IMR-90 (cell line): ENCODE measurements around the gene CREB3L1. TPM values are rescaled to one million over a fixed set of nuclear protein-coding genes. Genes with fewer than 3 reads are reported as not detected.

Experiments used
- ATAC-seq: fragments of 200-7000 bp; cut with Tn5 transposase; 2 replicates; pipeline ENCODE4 v1.9.1; 2020; ENCODE audit warnings: low read depth, mild to moderate bottlenecking, moderate library complexity
- BruUV-seq: library from RNA; stranded (reverse); fragments of 400-500 nt; replicated peaks from 2 replicates; lab custom pipeline; 2021; lab: Mats Ljungman, UMichigan
- CTCF ChIA-PET: fragments of 300-600 bp; formaldehyde crosslinking; extraction: SDS; loops from one replicate; lab custom pipeline; 2021; ENCODE audit warnings: antibody characterized with exemption; lab: Yijun Ruan, JAX
- POLR2A ChIA-PET: fragments of 300-600 bp; sonication (Branson Sonifier 250); formaldehyde crosslinking; loops from one replicate; lab custom pipeline; 2022; ENCODE audit warnings: antibody characterized with exemption; ENCODE audit not compliant: unreplicated experiment; lab: Charles Lee
- DNase-seq: peaks from one replicate; pipeline ENCODE4 v3.0.0; 2013
- H2AFZ ChIP-seq: replicated peaks from 2 replicates; pipeline ENCODE3; 2013; ENCODE audit warnings: low read length, mild to moderate bottlenecking; ENCODE audit not compliant: poor library complexity
- H2AK5ac ChIP-seq: 2 replicates; pipeline ENCODE4 v1.6.1; 2013; ENCODE audit warnings: low read depth, low read length, inconsistent platforms
- H2AK9ac ChIP-seq: replicated peaks from 2 replicates; pipeline ENCODE3; 2013; ENCODE audit warnings: mild to moderate bottlenecking, low read depth, low read length, moderate library complexity; ENCODE audit not compliant: poor library complexity
- H2BK120ac ChIP-seq: 2 replicates; pipeline ENCODE4 v1.6.1; 2013; ENCODE audit warnings: low read depth, low read length, inconsistent platforms
- H2BK15ac ChIP-seq: 3 replicates; pipeline ENCODE4 v1.6.1; 2013; ENCODE audit warnings: low read depth, low read length, inconsistent platforms
- H2BK20ac ChIP-seq: 2 replicates; pipeline ENCODE4 v1.6.1; 2013; ENCODE audit warnings: low read depth, mild to moderate bottlenecking, inconsistent platforms, low read length, moderate library complexity
- H2BK5ac ChIP-seq: 2 replicates; pipeline ENCODE4 v1.6.1; 2013; ENCODE audit warnings: mild to moderate bottlenecking, low read depth, low read length, inconsistent platforms; ENCODE audit not compliant: poor library complexity, severe bottlenecking
- H3K14ac ChIP-seq: replicated peaks from 2 replicates; pipeline ENCODE4 v1.6.1; 2013; ENCODE audit warnings: low read depth, low read length, inconsistent platforms
- H3K18ac ChIP-seq: 2 replicates; pipeline ENCODE4 v1.6.1; 2013; ENCODE audit warnings: low read depth, low read length, control low read depth
- H3K23ac ChIP-seq: 2 replicates; pipeline ENCODE4 v1.6.1; 2013; ENCODE audit warnings: low read depth, low read length, inconsistent platforms
- H3K27ac ChIP-seq: 2 replicates; pipeline ENCODE4 v1.5.1; 2013; ENCODE audit warnings: mild to moderate bottlenecking, control low read depth, low read length; ENCODE audit not compliant: insufficient read depth
- H3K27me3 ChIP-seq: 2 replicates; pipeline ENCODE4 v1.6.1; 2013; ENCODE audit warnings: low read length; ENCODE audit not compliant: control insufficient read depth, insufficient read depth
- H3K36me3 ChIP-seq: 2 replicates; pipeline ENCODE4 v1.6.1; 2013; ENCODE audit warnings: low read length, mixed read lengths; ENCODE audit not compliant: control insufficient read depth, insufficient read depth
- H3K4ac ChIP-seq: 2 replicates; pipeline ENCODE4 v1.6.1; 2013; ENCODE audit warnings: low read depth, low read length, inconsistent platforms
- H3K4me1 ChIP-seq: 2 replicates; pipeline ENCODE4 v1.6.1; 2013; ENCODE audit warnings: low read length, mixed read lengths; ENCODE audit not compliant: control insufficient read depth, insufficient read depth
- H3K4me2 ChIP-seq: 2 replicates; pipeline ENCODE4 v1.6.1; 2013; ENCODE audit warnings: low read depth, mild to moderate bottlenecking, control low read depth, low read length, moderate library complexity
- H3K4me3 ChIP-seq: 2 replicates; pipeline ENCODE4 v1.5.1; 2013; ENCODE audit warnings: low read depth, mild to moderate bottlenecking, control low read depth, low read length, moderate library complexity; ENCODE audit not compliant: insufficient read depth
- H3K56ac ChIP-seq: 2 replicates; pipeline ENCODE4 v1.6.1; 2013; ENCODE audit warnings: low read length, inconsistent platforms; ENCODE audit not compliant: insufficient read depth; ENCODE audit errors: extremely low read depth
- H3K79me1 ChIP-seq, 2 experiments: 2 replicates each; pipeline ENCODE4 v1.6.1; 2013; ENCODE audit warnings: low read length in 2 of 2, inconsistent platforms in 1 of 2, low read depth in 1 of 2
- H3K9ac ChIP-seq: 2 replicates; pipeline ENCODE4 v1.6.1; 2013; ENCODE audit warnings: low read depth, low read length, control low read depth
- H3K9me1 ChIP-seq: 2 replicates; pipeline ENCODE4 v1.6.1; 2013; ENCODE audit warnings: low read length, inconsistent platforms; ENCODE audit not compliant: insufficient read depth
- H3K9me3 ChIP-seq: 2 replicates; pipeline ENCODE4 v1.6.1; 2013; ENCODE audit warnings: low read length; ENCODE audit not compliant: control insufficient read depth, insufficient read depth
- H4K20me1 ChIP-seq: 2 replicates; pipeline ENCODE4 v1.6.1; 2013; ENCODE audit warnings: low read length, inconsistent platforms; ENCODE audit not compliant: insufficient read depth
- H4K5ac ChIP-seq: 2 replicates; pipeline ENCODE4 v1.6.1; 2013; ENCODE audit warnings: mild to moderate bottlenecking, low read depth, low read length, control low read depth
- H4K8ac ChIP-seq, 2 experiments: 2 replicates each; pipeline ENCODE4 v1.6.1; 2013; ENCODE audit warnings: low read depth in 2 of 2, low read length in 2 of 2, control low read depth in 1 of 2, inconsistent platforms in 1 of 2
- H4K91ac ChIP-seq: 2 replicates; pipeline ENCODE4 v1.6.1; 2013; ENCODE audit warnings: low read depth, low read length, inconsistent platforms; ENCODE audit not compliant: insufficient read depth
- ELK1 ChIP-seq: fragments of 150-350 bp; IDR thresholded peaks from 2 replicates; pipeline ENCODE4 v1.6.1; 2016; ENCODE audit warnings: low read depth, mild to moderate bottlenecking, low read length, moderate library complexity, borderline replicate concordance
- FOS ChIP-seq: fragments of 150-350 bp; IDR thresholded peaks from 2 replicates; pipeline ENCODE4 v1.6.1; 2016; ENCODE audit warnings: low read depth, low read length
- MAFK ChIP-seq: IDR thresholded peaks from 2 replicates; pipeline ENCODE4 v1.6.1; 2012; ENCODE audit warnings: low read depth, low read length, improper control_type of control experiment
- MAZ ChIP-seq: IDR thresholded peaks from 2 replicates; pipeline ENCODE4 v1.6.1; 2012; ENCODE audit warnings: low read depth, mild to moderate bottlenecking, low read length, improper control_type of control experiment, moderate library complexity, borderline replicate concordance
- MXI1 ChIP-seq: IDR thresholded peaks from 2 replicates; pipeline ENCODE4 v1.6.1; 2012; ENCODE audit warnings: low read depth, mild to moderate bottlenecking, low read length, moderate library complexity, borderline replicate concordance
- RAD21 ChIP-seq: IDR thresholded peaks from 2 replicates; pipeline ENCODE4 v1.6.1; 2012; ENCODE audit warnings: low read length, improper control_type of control experiment
- RFX5 ChIP-seq: IDR thresholded peaks from 2 replicates; pipeline ENCODE4 v1.8.0; 2012; ENCODE audit warnings: low read depth, mild to moderate bottlenecking, low read length, moderate library complexity
- WGBS, 2 experiments: methylation state at CpG; one replicate each; pipeline versions ENCODE4 v1.1.5 to v1.1.7; 2013; ENCODE audit warnings: missing lambda C conversion rate in 2 of 2; ENCODE audit not compliant: insufficient read length in 1 of 2; ENCODE audit errors: extremely low coverage in 2 of 2; 5-methylcytosine and 5-hydroxymethylcytosine counted together
- dilution Hi-C: fragments of 300-500 bp; cut with HindIII; formaldehyde crosslinking; loops from one replicate; pipeline ENCODE4 v1.14.3; 2018; ENCODE audit warnings: low sequenced_read_pairs; ENCODE audit not compliant: unreplicated experiment
- in situ Hi-C: fragments of 300-500 bp; cut with MboI; formaldehyde crosslinking; loops from 3 replicates; pipeline ENCODE4 v1.14.3; 2019; ENCODE audit warnings: low sequenced_read_pairs, inconsistent platforms, mixed read lengths
- intact Hi-C: fragments of 100-400 bp; cut with micrococcal nuclease; formaldehyde crosslinking; loops from 2 replicates; pipeline ENCODE4 v1.10.0; 2022
- polyA plus RNA-seq, 3 experiments: library from polyadenylated mRNA; depleted of rRNA; stranded (reverse); fragments of >200 nt; gene quantifications; 2 replicates each; pipeline ENCODE4 v1.2.3, GENCODE V29; 2012; ENCODE audit warnings: low replicate concordance in 1 of 3
- total RNA-seq: library from RNA; depleted of rRNA; stranded (reverse); fragments of >200 nt; gene quantifications from 2 replicates; pipeline ENCODE4 v1.2.3, GENCODE V29; 2012

CREB3L1 gene
- total and polyA plus RNA-seq, 2 of the 4 experiments (the other 2 are of a cell fraction): 8.1 to 82.3 TPM

- Histone ChIP-seq H3K9me3 (no peaks in the 10 kb centered on the region), H2BK5ac (no peak overlapping the region), H3K79me1 (no peaks in the 10 kb centered on the region), H2BK20ac (no peak overlapping the region), H3K4me2 (no peak overlapping the region), H3K14ac (no peak overlapping the region), H3K27me3 (no peaks in the 10 kb centered on the region), H2AK5ac (peak overlapping the region; percentile 39; the same call in 1 of the 2 replicates), H4K20me1 (no peaks in the 10 kb centered on the region), H2AK9ac (no peak overlapping the region), H3K36me3 (no peaks in the 10 kb centered on the region), H3K9ac (no peak overlapping the region), H2BK15ac (no peak overlapping the region), H3K18ac (no peak overlapping the region), H4K91ac (no peak overlapping the region), H3K27ac (no peak overlapping the region), H3K56ac (no peak overlapping the region), H3K23ac (no peak overlapping the region), H2AFZ (no peak overlapping the region), H3K4me1 (no peaks in the 10 kb centered on the region), H2BK120ac (no peak overlapping the region), H3K9me1 (no peaks in the 10 kb centered on the region), H4K8ac (no peak overlapping the region), H3K4ac (no peak overlapping the region), H4K5ac (no peak overlapping the region), H3K4me3 (no peak overlapping the region)
- dilution Hi-C loops: no loop called here
- WGBS, 2 experiments: 79% methylated on average over 6 of the region's 10 CpGs; no CpG with 5 or more reads in 1 of the 2 experiments
- no peak for ATAC-seq
- no peak for DNase-seq
- in situ Hi-C loops: no loop called here
- intact Hi-C loops: no loop called here
- no peak for TF ChIP-seq RAD21
- TF ChIP-seq RFX5: no peak
- no peak for TF ChIP-seq MAZ
- no peak for TF ChIP-seq FOS
- TF ChIP-seq MAFK: no peak
- no peak for TF ChIP-seq MXI1
- no peak for TF ChIP-seq ELK1
- CTCF ChIA-PET: no interaction called here
- no TSS peak for BruUV-seq
- POLR2A ChIA-PET: no interaction called here
These were observed 17.4 kb upstream of the CREB3L1 start for GRCh38 chr11:46259971-46260560.
